ENCODE results near the gene CDH13.

DNA sequence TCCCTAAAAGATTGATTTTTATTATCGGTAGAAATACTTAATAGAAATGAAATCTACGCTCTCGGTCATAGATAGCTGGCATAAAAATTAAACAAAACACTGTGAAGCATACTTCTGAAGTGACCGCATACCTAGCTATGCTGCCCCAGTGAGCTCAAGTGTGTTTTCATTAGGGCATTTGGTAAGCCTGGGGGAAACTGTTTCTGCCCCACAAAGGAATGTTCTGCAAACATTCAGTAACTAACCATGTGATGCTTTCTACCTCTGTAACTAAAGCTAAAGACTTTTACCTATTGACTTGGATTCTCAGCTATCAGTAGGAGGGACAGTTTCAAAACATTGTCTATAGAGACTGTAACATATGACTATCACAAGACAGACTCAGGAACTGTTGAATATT, 1087.5 kb downstream of the CDH13 start:
- TF ChIP-seq, protein P1, sequence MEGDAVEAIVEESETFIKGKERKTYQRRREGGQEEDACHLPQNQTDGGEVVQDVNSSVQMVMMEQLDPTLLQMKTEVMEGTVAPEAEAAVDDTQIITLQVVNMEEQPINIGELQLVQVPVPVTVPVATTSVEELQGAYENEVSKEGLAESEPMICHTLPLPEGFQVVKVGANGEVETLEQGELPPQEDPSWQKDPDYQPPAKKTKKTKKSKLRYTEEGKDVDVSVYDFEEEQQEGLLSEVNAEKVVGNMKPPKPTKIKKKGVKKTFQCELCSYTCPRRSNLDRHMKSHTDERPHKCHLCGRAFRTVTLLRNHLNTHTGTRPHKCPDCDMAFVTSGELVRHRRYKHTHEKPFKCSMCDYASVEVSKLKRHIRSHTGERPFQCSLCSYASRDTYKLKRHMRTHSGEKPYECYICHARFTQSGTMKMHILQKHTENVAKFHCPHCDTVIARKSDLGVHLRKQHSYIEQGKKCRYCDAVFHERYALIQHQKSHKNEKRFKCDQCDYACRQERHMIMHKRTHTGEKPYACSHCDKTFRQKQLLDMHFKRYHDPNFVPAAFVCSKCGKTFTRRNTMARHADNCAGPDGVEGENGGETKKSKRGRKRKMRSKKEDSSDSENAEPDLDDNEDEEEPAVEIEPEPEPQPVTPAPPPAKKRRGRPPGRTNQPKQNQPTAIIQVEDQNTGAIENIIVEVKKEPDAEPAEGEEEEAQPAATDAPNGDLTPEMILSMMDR (conservative IDR thresholded peaks at IDR 0.05; ENCODE audit: low read depth, low read length) = no peak
- no peak for TF ChIP-seq EZH2 (IDR thresholded peaks at IDR 0.05; ENCODE audit: borderline replicate concordance, low read depth, low read length, poor library complexity, severe bottlenecking)

All from A673 (cell line).